GM18907 (cell line): ENCODE data around the gene TAC3.
"Not testable (repeated sequence)": the region's sequence is repeated elsewhere in the genome, so short reads cannot be mapped to it uniquely, and the experiment has no call there.

Experiments used
- ATAC-seq: cut with Tn5 transposase; IDR thresholded peaks from one replicate; pipeline ENCODE4 v1.9.1; 2021; ENCODE audit warnings: mild to moderate bottlenecking, moderate library complexity; ENCODE audit not compliant: unreplicated experiment

TAC3 gene

GRCh38 chr12:57016348-57016747 lies at the start of gene TAC3:
Gene TAC3 (minus strand): TSS chr12:57016529. CDS start chr12:57015797, 732 bp downstream.
- ATAC-seq = no peak

GRCh38 chr12:57063991-57064685 lies 47.8 kb upstream of the TAC3 start:
- ATAC-seq = peak; percentile 79

- ATAC-seq = peak; percentile 61
Observed at GRCh38 chr12:57058454-57058853, 42.1 kb upstream of the TAC3 start.

GRCh38 chr12:57057067-57057751 lies 40.9 kb upstream of the TAC3 start:
- no peak for ATAC-seq

- ATAC-seq = no peak
Observed at GRCh38 chr12:57055824-57056223, 39.5 kb upstream of the TAC3 start.

GRCh38 chr12:57053901-57054300 lies 37.6 kb upstream of the TAC3 start:
- not testable (repeated sequence) for ATAC-seq

- not testable (repeated sequence) for ATAC-seq
Observed at GRCh38 chr12:57053146-57053545, 36.8 kb upstream of the TAC3 start.

GRCh38 chr12:57051011-57051410 lies 34.7 kb upstream of the TAC3 start:
- no peak for ATAC-seq

- ATAC-seq = no peak
Observed at GRCh38 chr12:57049890-57050289, 33.6 kb upstream of the TAC3 start, which contains the start of gene MYO1A. Gene MYO1A (minus strand): TSS chr12:57050129. CDS start chr12:57048323, 1,806 bp downstream.

- ATAC-seq = no peak
Observed at GRCh38 chr12:57049119-57049446, 32.8 kb upstream of the TAC3 start.

- ATAC-seq = no peak
Observed at GRCh38 chr12:57048423-57049118, 32.2 kb upstream of the TAC3 start.

- no peak for ATAC-seq
Observed at GRCh38 chr12:57047981-57048380, 31.7 kb upstream of the TAC3 start.

GRCh38 chr12:57046947-57047890 lies 30.9 kb upstream of the TAC3 start:
- no peak for ATAC-seq

- no peak for ATAC-seq
Observed at GRCh38 chr12:57046086-57046791, 29.9 kb upstream of the TAC3 start.

GRCh38 chr12:57044889-57045288 lies 28.6 kb upstream of the TAC3 start:
- ATAC-seq = no peak

- ATAC-seq = no peak
Observed at GRCh38 chr12:57044468-57044867, 28.1 kb upstream of the TAC3 start.

- no peak for ATAC-seq
Observed at GRCh38 chr12:57042695-57043094, 26.4 kb upstream of the TAC3 start.

- ATAC-seq = no peak
Observed at GRCh38 chr12:57040750-57041149, 24.4 kb upstream of the TAC3 start.

GRCh38 chr12:57040211-57040610 lies 23.9 kb upstream of the TAC3 start:
- ATAC-seq = no peak
